Fibroblast of gingiva (primary cell): ENCODE measurements around the gene MCM10.
"Not testable (repeated sequence)": the region's sequence is repeated elsewhere in the genome, so short reads cannot be mapped to it uniquely, and the experiment has no call there.

Source experiments
- DNase-seq: peaks from one replicate; pipeline ENCODE4 v3.0.0-alpha.2; 2011; ENCODE audit warnings: low read depth

MCM10 gene

DNA sequence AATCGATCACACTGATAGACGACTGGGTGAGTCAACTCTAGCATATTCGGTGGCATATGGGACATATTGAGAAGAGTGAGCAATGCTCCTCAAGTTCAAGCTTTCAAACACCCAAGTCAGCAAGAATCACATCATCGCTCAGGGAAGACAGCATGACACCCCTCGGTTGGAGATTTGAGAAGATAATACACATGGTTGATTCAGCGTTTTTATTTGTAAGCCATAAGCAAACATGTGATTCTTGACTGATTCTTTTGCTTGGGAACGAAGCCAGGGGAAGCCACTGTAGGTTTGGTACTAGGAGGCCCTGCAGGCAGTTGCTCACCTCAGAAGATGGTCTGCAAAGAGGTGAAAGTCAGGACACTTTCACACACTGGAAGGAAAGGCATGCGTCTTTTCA, 60.2 kb downstream of the MCM10 start:
- no peak for DNase-seq

- no peak for DNase-seq
Observed at GRCh38 chr10:13222151-13222550, 60.8 kb downstream of the MCM10 start.

- no peak for DNase-seq
Observed at GRCh38 chr10:13222566-13222965, 61.2 kb downstream of the MCM10 start.

DNA sequence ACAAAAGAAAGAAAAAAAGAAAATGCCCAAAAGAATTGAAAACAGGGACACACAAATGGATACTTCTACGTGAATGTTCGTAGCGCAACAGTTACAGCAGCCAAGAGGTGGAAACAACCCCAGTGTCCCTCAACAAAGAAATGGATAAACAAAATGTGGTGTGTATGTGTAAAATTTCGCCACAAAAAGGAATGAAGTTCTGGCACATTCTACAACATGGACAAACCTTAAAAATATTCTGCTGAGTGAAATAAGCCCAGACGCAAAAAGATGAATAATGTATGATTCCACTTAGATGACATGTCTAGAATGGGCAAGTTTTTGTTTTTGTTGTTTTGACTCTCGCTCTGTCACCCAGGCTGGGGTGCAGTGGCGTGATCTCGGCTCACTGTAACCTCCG, 61.9 kb downstream of the MCM10 start:
- no peak for DNase-seq

DNA sequence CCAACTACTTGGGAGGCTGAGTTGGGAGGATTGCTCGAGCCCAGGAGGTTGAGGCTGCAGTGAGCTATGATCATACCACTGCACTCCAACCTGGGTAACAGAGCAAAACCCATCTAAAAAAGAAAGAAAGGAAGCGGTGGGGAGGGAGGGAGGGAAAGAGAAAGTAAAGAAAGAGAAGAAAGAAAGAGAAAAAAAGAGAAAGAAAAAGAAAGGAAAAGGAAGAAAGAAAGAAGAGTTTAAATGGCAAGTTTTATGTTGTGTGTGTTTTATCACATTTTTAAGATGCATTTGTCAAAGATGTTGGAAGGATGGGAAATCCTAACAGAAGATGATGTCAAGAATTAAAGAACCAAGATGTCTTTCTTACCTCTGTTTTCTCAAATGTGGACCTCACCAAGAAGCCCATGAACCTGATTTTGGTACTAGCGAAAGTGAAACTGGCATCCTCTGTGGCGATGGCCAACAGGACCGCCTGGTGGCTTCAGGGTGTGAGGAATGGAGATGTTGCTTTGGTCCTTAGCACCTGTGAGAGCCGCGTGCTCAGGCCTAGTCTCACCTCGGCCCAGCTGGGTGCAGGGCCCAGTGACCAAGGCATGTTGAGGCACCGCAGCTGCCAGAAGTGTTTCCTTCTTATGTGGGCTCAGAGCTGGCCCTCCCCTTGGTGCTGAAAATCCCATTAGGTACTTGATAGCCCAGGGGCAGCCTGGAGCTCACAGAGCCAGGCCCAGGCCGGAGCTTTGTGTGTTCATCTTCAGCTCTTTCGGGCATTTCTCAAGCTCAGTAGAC, 63.0 kb downstream of the MCM10 start:
- no peak for DNase-seq

GRCh38 chr10:13225601-13226000, 64.2 kb downstream of the MCM10 start:
- DNase-seq, result no peak

- no peak for DNase-seq
Observed at GRCh38 chr10:13227031-13227430, 65.7 kb downstream of the MCM10 start.

DNA sequence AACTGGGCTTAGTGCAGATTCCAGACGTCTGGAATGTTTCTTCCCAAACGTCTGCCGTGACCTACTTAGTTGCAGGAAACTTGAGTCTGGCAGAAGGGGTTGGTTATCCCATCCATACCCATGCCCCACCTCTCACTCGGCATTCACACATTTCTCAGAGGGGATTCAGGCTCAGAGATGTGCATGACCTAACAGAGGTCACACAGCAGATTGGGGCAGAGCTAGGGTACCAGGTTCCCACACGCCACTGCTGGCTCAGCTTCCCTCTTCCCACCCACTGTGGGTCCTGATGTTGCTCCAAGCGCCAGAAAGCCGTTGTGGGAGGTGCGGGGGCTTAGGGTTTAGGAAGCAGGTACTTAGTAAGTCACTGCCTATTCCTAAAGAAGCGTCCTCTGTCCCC, 69.8 kb downstream of the MCM10 start:
- DNase-seq, result no peak

DNA sequence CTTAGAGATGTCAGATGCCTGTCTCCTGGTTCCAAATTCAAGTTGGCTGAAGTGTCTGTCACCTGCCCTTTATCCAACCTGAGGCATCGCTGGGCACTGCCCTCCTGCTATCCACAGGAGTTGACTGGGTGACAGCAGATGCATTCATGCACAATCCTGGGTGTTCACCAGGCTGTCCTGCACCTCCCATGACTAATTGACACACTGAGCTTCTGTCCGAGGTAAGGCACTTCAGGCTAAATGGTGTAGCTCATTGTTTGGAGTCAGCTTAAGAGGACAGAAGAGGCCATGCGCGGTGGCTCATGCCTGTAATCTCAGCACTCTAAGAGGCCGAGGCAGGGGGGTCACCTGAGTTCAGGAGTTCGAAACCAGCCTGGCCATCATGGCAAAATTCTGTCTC, 70.5 kb downstream of the MCM10 start:
- no peak for DNase-seq

GRCh38 chr10:13233358-13233757, 72.0 kb downstream of the MCM10 start:
- no peak for DNase-seq

DNA sequence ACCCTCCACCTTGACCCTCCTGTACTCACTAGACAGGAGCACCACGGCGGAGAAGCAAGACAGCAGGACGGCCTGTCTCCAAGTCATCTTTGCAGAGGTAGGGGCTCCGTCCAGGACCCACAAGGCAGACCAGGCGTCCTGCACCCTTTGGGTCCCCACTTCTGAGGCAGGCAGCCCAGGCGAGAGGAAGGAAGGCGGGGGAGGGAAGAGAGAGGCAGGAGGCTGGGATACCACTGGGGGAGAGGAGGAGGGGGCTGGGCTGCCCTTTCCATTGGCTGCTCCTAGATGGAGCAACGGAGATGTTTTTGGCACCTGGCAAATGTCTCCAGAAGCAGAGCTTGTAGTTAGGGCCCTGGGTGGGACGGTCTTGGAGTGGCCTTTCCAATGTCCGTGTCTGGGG, 72.8 kb downstream of the MCM10 start, which contains the start of gene UCMA:
Gene UCMA (minus strand): TSS at position 203 of the 400 bp plus-strand sequence. CDS start 116 bp downstream, at position 87.
- no peak for DNase-seq

GRCh38 chr10:13234736-13235135, 73.4 kb downstream of the MCM10 start:
- DNase-seq, result not testable (repeated sequence)

DNA sequence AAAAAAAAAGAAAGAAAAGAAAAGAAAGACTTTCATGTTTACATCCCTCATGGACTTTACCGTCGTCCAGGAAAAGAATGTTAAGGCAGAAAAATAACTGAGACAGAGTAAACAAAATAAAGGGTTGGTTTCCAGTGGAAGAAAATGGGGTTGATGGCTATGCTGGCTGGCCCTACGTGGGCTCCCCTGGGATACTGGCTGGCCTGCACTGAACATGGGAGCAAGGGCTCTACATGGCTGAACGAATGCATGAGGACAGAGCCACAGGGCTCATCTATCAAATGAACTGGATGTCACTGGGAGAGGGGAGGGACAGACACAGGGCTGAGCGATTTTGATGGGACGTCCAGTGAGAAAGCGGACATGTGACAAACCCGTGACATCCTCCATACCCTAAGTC, 75.3 kb downstream of the MCM10 start:
- no peak for DNase-seq

DNA sequence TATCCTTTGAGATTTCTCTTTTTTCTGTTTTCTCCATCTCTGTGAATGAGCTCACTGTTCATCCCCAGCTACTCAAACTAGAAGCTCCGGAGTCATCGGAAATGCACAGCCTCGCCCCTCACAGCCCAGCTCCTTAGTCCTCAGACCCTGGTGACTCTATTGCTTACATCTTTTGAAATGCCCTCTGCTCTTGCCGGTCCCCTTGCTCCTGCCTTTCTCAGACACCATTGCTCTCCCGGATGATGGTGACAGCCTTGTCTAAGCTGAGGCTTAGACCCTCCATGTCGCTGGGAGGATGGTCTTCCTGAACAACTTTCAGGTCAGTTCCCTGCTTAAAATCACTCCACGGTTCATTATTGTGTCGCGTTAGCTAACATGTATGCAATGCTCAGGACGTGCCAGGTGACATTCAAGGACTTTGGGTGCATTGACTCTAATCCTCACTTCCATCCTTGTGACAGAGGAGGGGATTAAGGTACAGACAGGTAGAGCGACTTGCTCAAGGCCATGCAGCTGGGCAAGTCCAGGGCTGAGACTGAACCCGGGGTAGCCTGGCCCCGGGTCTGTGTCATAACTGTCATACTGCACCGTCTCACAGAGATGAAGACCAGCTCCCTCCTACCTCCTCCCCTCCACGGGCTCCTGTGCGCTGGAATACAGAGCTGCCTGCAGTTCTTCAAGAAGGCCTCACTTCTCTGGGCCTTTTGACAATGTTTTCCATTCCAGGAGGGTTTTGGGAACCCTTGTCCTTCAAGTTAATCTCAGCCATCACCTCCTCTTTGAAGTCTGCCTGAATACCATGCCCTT, 77.1 kb downstream of the MCM10 start:
- DNase-seq, result no peak

DNA sequence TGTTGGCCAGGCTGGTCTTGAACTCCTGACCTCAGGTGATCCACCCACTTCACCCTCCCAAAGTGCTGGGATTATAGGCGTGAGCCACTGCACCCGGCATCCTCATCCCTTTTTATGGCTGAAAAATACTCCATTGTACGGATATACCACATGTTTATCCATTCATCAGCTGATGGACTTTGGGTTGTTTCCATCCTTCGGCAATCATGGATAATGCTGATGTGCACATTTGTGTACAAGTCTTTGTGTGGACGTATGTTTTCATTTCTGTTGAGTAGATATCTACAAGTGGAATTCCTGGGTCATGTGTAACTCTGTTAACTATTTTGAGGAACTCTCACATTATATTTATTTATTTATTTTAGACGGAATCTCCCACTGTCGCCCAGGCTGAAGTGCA, 78.6 kb downstream of the MCM10 start:
- DNase-seq, result no peak

DNA sequence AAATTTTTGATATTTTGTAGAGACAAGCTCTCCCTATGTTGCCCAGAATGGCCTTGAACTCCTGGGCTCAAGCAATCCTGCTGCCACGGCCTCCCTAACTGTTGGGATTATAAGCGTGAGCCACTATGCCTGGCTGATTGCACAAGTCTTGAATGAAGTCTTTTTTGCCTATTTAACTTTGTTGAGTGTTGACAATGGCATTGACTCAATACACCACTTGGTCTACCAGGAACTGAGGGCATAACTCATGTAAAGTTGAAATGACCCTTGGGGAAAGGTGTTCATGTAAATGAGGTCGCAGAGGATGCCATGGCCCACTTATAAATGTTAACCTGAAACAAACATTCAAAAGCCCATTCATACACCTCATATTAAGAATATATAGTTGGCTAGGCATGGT, 80.3 kb downstream of the MCM10 start:
- no peak for DNase-seq

- not testable (repeated sequence) for DNase-seq
Observed at GRCh38 chr10:13242260-13242659, 80.9 kb downstream of the MCM10 start.

GRCh38 chr10:13247246-13247645, 85.9 kb downstream of the MCM10 start:
- DNase-seq, result no peak

DNA sequence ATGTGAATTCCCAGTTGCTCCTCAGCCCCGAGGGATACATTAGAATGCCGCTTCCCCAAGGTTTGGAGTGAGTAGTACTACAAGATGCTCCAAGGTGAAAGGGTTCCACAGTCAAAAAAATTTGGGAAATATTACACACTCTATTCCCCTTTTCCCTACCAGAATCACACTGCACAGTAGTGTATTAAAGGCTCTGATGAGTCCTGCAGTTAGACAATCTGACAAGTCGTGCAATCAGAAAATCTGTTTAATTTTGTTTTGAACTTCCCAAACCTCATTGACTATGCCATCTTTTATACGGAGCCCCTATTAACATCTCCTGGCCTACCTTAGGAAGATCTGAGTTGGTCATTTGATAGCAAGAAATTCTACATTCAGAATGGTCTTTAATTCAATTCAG, 86.4 kb downstream of the MCM10 start:
- DNase-seq, result no peak

DNA sequence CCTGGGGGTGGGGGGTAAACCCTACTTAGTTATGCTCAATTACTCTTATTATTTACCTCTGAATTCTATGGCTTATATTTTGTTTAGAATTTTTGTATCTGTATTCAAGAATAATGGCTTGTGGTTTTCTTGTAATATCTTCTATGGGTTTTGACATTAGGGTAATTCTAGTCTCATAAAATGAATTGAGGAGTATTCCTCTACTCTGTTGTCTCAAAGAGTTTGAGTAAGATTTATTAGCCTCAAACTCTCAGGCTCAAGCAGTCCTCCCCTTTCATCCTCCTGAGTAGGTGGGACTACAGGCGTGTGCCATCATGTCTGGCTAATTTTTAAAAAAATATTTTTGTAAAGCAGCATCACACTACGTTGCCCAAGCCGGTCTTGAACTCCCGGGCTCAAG, 92.4 kb downstream of the MCM10 start:
- no peak for DNase-seq

- no peak for DNase-seq
Observed at GRCh38 chr10:13256627-13257026, 95.3 kb downstream of the MCM10 start.

- no peak for DNase-seq
Observed at GRCh38 chr10:13257621-13258140, 96.3 kb downstream of the MCM10 start.
